GM19463 (cell line): ENCODE measurements around the gene CD180.

Experiments
- ATAC-seq: cut with Tn5 transposase; IDR thresholded peaks from one replicate; pipeline ENCODE4 v1.9.1; 2021; ENCODE audit warnings: mild to moderate bottlenecking, moderate library complexity; ENCODE audit not compliant: unreplicated experiment

CD180 gene

DNA sequence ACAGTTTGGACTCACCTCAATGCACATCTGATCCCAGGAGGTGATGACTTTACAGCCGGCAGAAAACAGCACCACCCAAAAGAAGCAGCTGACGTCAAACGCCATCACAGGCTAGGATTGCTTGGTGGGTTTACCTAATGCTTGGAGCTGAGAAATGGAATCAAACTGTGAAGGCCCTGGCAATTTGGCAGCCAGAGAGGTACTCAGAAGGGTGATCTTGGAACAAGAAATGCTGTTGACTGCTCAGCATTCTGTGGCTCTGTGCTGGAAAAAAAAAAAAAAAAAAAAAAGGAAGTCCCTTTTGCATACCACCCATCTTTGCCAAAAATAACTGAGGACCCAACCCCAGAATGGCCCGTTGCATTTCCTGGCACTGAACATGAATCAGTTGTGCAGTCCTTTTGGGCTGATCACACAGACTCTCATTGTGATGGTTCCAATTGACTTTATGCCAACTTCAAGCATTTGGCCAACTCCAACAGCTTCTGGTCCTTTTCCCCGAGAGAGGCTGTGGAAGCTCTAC, at the start of gene CD180:
CD180 (minus strand) TSS at position 263 of the 523 bp plus-strand sequence; CDS start at position 105, 158 bp downstream.
- no peak for ATAC-seq

GRCh38 chr5:67246108-67246507, 49.5 kb upstream of the CD180 start:
- ATAC-seq = no peak

DNA sequence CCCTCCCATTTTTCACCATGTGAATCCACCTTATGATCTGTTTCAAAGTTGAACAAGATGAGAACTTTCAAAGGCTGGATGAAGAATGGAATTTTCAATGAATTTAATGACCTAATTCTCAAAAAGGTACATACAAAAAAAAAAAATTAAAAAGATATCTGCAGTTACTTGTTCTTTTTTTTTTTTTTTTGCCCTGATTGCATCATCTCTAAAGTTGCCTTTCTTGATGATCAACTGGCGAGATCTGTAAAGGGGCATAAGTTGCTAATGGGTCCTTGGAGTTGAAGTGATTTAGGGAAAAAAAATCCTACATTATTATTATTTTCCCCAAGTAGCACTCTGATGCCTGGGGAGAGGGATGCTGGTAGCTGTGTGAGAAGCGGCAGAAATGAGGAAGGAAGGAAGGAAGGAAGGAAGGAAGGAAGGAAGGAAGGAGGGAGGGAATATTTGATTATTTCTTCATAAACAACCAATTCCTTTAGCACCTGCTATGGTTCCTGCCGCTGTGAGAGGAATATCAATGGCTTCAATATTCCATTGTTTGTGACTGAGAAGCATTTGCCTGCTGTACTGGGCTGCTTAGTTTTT, 48.8 kb upstream of the CD180 start:
- ATAC-seq = no peak

- no peak for ATAC-seq
Measured at GRCh38 chr5:67244345-67244793, 47.8 kb upstream of the CD180 start.

DNA sequence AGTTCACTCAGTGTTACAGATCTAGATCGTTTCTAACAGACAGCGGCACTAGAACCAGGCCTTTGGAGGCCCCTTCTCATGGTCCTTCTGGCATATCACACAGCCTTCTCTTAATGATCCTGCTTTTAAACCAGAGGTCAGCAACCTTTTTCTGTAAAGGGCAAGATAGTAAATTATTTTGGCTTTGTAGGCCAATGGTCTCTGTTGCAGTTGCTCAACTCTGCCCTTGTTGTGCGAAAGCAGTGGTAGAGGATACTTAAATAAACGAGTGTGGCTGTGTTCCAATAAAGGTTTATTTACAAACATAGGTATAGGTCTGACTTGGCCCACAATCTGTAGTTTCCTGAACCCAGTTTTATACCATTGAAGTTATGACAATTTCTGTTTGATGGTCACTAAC, 47.3 kb upstream of the CD180 start:
- ATAC-seq = no peak

DNA sequence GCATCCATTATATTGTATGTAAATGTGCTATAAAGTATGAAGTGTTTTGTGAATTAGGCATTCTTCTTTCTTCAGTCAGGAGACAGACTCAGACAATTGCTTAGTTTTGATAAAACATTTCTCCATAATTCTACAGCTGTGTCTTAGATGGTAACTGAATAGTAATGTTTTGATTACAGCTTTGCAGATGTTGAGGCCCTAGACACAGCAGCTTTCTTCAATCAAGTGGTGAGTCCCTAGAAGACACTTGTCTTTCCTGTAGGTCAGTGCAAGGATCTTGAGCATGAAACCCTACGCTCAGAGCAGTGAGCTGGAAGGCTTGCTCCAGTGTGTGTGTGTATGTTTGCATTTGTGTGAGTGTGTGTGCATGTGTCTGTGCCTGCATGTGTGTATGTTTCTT, 46.8 kb upstream of the CD180 start:
- ATAC-seq = no peak

- ATAC-seq = no peak
Measured at GRCh38 chr5:67241326-67241725, 44.7 kb upstream of the CD180 start.

DNA sequence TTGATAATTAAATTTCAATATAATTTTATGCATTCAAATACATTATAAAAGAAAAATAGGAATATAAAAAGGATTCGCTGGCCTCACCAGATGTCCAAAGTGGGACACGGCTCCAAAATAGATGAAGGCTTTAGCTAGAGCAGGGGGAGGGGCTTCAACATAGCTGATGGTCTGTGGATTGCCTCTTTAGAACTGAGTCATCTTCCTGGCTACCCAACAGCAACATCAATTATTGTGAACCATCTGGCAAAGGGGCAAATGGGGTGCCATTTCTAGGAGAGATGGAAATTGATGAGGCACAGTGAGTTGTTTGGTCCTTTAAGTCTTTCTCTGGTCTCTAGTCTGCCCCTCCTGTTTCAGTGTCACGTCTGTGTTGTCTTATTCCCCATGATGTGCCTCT, 44.2 kb upstream of the CD180 start:
- ATAC-seq = no peak

GRCh38 chr5:67240065-67240464, 43.5 kb upstream of the CD180 start:
- no peak for ATAC-seq

DNA sequence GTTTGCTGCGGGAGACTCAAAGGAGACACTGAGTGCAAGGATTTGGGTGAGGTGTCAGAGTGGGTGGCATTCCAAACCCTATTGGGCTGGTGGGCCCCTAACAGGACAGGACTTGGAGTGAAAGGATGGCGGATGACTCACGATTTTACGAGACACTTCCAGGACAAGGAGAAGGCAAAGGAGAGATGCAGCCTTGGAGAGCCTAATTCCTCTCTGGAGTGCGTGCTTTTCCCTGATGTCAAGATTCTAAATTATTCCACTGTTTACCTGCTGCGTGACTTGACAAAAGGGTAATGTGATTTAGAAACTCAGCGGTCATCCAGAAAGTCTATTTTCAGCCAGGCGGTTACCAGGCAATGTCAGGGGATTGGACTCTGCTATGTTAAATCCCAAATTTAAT, 41.6 kb upstream of the CD180 start:
- ATAC-seq = no peak

GRCh38 chr5:67235399-67236110, 39.0 kb upstream of the CD180 start:
- no peak for ATAC-seq

DNA sequence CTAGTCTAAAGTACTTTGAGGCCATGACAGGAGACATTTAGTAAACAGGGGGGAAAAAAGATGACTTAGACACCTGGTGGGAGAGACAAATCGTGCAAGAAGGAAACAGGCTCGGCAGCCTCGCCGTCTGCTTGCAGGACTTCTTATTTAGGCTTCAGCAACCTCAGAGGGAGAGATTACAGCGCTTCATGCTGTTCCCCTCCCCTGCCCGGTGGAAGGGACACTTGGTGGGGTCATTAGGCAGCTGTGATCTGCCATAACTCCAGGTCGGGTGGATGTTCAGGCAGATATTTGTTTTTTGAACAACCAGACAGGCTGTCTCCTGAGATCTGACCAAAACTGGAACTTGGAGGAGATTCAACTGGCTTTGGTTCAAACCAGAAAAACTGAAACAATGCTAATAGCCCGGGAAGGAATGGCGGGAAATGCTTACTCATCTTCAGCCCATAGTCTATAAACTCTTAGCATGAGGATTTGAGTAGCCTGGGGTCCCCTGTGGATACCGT, 38.1 kb upstream of the CD180 start:
- ATAC-seq = no peak

DNA sequence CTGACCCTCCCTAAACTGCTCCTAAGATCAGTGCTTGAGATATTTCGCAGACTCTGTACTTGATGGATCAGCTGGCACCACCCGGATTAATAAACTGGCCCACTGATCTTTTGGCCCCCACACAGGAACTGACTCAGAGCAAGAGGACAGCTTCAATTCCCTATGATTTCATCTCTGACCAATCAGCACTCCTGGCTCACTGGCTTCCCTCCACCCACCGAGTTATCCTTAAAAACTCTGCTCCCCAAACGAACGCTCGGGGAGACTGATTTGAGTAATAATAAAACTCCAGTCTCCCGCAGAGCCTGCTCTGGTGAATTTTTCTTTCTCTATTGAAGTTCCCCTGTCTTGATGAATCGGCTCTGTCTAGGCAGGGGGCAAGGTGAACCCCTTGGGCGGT, 36.5 kb upstream of the CD180 start:
- no peak for ATAC-seq

DNA sequence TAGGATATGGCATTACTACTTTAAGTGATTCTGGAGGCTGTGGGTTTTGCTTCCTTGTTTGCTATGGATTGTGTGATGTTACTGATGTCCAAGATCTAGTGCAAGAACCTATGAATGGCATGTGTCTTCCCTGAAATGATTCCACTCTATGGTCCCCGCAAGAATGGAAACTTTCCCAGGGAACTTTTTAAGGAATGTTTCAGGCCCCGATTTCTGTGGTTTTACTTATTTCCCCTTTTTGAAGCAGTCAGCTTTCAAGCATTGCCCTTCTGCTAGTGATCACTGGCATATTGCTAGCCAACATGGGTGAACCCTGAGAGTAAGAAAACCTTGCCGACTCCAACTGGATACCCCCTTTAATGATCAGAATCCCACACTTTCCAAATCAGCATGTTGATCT, 26.6 kb upstream of the CD180 start:
- ATAC-seq = no peak

DNA sequence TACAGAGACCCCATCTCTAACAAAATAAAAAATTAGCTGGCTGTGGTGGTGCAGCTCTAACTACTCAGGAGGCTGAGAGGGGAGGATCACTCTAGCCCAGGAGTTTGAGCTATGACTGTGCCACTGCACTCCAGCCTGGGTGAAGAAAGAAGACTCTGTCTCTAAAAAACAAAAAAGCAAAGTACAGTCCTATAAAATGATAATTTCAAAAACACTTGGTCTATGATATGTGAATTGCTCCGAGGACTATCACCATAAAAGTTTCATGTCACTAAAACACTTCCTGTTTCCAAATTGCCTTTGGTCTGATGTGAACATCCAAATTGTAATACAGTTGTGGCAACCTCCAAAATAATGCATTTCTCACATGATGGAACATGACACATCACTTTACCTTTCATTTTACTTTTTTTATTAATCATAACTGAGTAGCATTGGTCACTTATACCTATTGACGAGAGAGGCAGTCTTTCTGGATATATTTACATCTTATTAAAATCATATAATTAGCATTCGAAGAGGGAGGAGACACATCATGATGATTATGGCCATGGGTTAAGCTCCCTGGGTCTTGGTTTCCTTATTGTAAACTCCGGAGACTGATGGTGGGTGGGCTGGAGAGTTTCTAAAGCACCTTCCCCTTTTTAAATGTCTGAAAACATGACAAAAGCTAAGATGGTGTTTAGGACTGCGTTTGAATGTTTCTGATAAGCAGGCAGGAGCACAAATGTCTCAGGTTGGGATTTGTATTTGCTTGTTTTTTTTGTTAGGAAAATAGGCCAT, 25.8 kb upstream of the CD180 start:
- peak; percentile 27 for ATAC-seq

GRCh38 chr5:67221487-67222242, 25.1 kb upstream of the CD180 start:
- ATAC-seq = peak; percentile 90

- no peak for ATAC-seq
Measured at GRCh38 chr5:67216564-67216963, 20.0 kb upstream of the CD180 start.

- ATAC-seq = peak; percentile 99
Measured at GRCh38 chr5:67215519-67216471, 19.2 kb upstream of the CD180 start.

DNA sequence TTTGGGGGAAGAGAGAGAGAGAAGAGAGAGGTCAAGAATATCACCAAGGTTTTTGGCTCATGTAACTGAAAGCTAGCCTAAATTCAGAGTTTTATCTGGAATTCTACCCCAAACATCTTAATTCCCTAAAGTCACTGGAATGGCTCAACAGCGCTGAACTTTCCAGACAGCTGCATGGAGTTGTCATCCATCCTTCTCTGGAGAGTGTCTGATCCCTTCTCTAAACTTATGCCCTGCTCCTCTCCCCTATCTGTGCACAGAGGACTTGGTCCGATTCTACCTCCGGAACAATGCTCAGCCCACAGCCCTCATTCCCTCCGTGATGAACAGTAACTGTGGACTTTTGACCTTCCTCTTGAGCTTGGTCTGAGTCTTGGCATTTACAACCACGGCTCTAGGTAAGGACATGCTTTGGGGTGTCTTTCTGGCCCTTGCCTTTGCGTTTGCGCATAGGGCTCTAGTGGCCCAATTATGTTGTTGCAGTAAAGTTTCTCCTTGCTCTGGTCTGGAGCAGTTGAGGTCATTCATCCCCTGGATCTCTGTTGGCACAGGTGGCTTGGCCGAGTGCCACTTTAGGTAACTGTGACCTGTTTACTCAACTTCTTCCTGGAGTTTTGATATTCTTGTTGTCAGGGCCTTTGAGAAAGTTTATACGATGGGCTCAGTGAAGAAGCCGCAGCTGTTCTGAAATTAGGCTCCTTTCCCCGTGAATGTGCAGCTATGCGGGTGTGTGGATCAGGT, 18.3 kb upstream of the CD180 start:
- ATAC-seq = no peak
